MCF 10A (cell line): Measurements from ENCODE around the gene NSUN4. TPM values are rescaled to one million over a fixed set of nuclear protein-coding genes. Genes with fewer than 3 reads are reported as not detected.
"Not testable (repeated sequence)": the region's sequence is repeated elsewhere in the genome, so short reads cannot be mapped to it uniquely, and the experiment has no call there.

Experiments
- BruUV-seq: library from RNA; stranded (reverse); fragments of 400-500 nt; replicated peaks from 2 replicates; lab custom pipeline; 2021; lab: Mats Ljungman, UMichigan
- CTCF ChIA-PET: fragments of 300-600 bp; sonication (Branson Sonifier 250); formaldehyde crosslinking; extraction: SDS; loops from one replicate; lab custom pipeline; 2021; ENCODE audit warnings: antibody characterized with exemption, inconsistent platforms; lab: Yijun Ruan, JAX
- POLR2A ChIA-PET: fragments of 300-600, 350-650 bp; sonication (Branson Sonifier 250); formaldehyde crosslinking; extraction: SDS; loops from one replicate; lab custom pipeline; 2020; ENCODE audit warnings: antibody characterized with exemption, inconsistent platforms; lab: Yijun Ruan, JAX
- DNase-seq: peaks from one replicate; pipeline ENCODE4 v3.0.0-alpha.2; 2018; ENCODE audit not compliant: unreplicated experiment
- H3K27ac Mint-ChIP-seq: one replicate; pipeline ENCODE4 v1.8.0; 2022; ENCODE audit warnings: mild to moderate bottlenecking, low read depth, mixed read lengths; ENCODE audit not compliant: unreplicated experiment
- H3K27me3 Mint-ChIP-seq: one replicate; pipeline ENCODE4 v1.8.0; 2022; ENCODE audit warnings: mixed read lengths; ENCODE audit not compliant: insufficient read depth, unreplicated experiment
- H3K36me3 Mint-ChIP-seq: one replicate; pipeline ENCODE4 v1.8.0; 2022; ENCODE audit warnings: mild to moderate bottlenecking, moderate library complexity, mixed read lengths; ENCODE audit not compliant: insufficient read depth, unreplicated experiment
- H3K4me1 Mint-ChIP-seq: one replicate; pipeline ENCODE4 v1.8.0; 2022; ENCODE audit warnings: mixed read lengths; ENCODE audit not compliant: insufficient read depth, unreplicated experiment
- H3K4me3 Mint-ChIP-seq: one replicate; pipeline ENCODE4 v1.8.0; 2022; ENCODE audit warnings: mild to moderate bottlenecking, moderate library complexity, mixed read lengths; ENCODE audit not compliant: unreplicated experiment
- H3K9me3 Mint-ChIP-seq: one replicate; pipeline ENCODE4 v1.8.0; 2022; ENCODE audit warnings: mixed read lengths; ENCODE audit not compliant: unreplicated experiment
- CTCF ChIP-seq: fragments of 200-600 bp; IDR thresholded peaks from one replicate; pipeline ENCODE4 v1.8.0; 2022; ENCODE audit warnings: antibody characterized with exemption, mild to moderate bottlenecking; ENCODE audit not compliant: unreplicated experiment
- intact Hi-C: fragments of 100-400 bp; cut with micrococcal nuclease; formaldehyde crosslinking; loops from 2 replicates; pipeline ENCODE4 v1.14.1; 2022
- total RNA-seq: library from RNA; stranded (reverse); gene quantifications from 2 replicates; pipeline ENCODE4 v1.2.3, GENCODE V29; 2022

NSUN4 gene
- total RNA-seq, 1 experiment from 2014 or later = 28.4 TPM

DNA sequence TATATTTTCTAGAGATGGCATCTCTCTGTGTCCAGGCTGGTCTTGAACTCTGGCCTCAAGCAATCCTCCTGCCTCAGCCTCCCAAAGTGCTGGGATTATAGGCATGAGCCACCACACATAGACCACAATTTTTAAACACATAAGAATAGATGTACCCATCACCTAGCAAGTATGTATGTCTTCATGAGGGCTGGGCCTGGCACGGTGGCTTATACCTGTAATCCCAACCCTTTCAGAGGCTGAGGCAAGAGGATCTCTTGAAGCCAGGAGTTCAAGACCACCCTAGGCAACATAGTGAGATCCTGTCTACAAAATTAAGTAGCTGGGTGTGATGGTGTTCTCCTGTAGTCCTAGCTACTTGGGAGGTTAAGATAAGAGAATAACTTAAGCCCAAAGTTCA, 23.3 kb upstream of the NSUN4 start:
- H3K4me1 Mint-ChIP-seq = peaks cover 5% of the 10 kb centered on the region
- H3K4me3 Mint-ChIP-seq = no peak overlapping the region
- intact Hi-C loops = no loop called here
- no peak for DNase-seq
- no TSS peak for BruUV-seq
- POLR2A ChIA-PET = interaction anchor here (1.0 to 1.8 kb wide), 4 partner anchors 9 to 23 kb away, joined by 3 to 7 read pairs (median 5); partner anchors contain the start of genes LRRC41, NSUN4 and UQCRH
- no peak for TF ChIP-seq CTCF
- peaks cover 53% of the 10 kb centered on the region for H3K36me3 Mint-ChIP-seq
- no peak overlapping the region for H3K27ac Mint-ChIP-seq
- H3K9me3 Mint-ChIP-seq = no peaks in the 10 kb centered on the region
- H3K27me3 Mint-ChIP-seq = no peaks in the 10 kb centered on the region
- CTCF ChIA-PET = no interaction called here

DNA sequence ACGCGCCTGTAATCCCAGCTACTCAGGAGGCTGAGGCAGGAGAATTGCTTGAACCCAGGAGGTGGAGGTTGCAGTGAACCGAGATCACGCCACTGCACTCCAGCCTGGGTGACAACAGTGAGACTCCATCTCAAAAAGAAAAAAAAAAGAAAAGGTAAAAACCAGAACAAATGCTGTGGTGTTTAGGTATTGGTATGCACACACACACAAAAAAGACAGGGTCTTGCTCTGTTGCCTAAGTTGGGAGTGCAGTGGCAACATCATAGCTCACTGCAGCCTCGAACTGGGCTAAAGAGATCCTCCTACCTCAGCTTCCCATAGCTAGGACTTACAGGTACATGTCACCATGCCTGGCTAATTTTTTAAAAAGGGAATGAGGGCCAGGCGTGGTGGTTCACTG, 21.3 kb upstream of the NSUN4 start:
- H3K9me3 Mint-ChIP-seq, BruUV-seq, H3K4me3 Mint-ChIP-seq, H3K27ac Mint-ChIP-seq, H3K27me3 Mint-ChIP-seq, DNase-seq, intact Hi-C loops, H3K4me1 Mint-ChIP-seq: not testable (repeated sequence)
- ChIA-PET CTCF (interaction anchor here (0.7 kb wide), 1 partner anchor 145 kb away, joined by 3 read pairs; no protein-coding TSS in a partner anchor), POLR2A (interaction anchor here (1.2 kb wide), 1 partner anchor 26 kb away, joined by 3 read pairs; no protein-coding TSS in a partner anchor)
- peaks cover 33% of the 10 kb centered on the region for H3K36me3 Mint-ChIP-seq

DNA sequence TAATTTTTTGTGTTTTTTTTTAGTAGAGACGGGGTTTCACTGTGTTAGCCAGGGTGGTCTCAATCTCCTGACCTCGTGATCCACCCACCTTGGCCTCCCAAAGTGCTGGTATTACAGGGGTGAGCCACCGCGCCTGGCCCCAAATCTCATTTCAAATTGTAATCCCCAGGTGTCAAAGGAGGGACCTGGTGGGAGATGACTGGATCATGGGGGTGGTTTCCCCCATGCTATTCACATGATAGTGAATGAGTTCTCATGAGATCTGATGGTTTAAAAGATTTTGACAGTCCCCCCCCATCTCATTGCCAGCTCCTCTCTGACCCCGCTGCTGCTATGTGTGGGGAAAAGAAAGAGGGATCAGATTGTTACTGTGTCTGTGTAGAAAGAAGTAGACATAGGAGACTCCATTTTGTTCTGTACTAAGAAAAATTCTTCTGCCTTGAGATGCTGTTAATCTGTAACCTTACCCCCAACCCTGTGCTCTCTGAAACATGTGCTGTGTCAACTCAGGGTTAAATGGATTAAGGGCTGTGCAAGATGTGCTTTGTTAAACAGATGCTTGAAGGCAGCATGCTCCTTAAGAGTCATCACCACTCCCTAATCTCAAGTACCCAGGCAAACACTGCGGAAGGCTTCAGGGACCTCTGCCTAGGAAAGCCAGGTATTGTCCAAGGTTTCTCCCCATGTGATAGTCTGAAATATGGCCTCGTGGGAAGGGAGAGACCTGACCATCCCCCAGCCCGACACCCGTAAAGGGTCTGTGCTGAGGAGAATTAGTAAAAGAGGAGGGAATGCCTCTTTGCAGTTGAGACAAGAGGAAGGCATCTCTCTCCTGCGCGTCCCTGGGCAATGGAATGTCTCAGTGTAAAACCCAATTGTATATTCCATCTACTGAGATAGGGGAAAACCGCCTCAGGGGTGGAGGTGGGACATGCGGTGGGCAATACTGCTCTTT, 20.4 kb upstream of the NSUN4 start:
- DNase-seq, BruUV-seq, intact Hi-C loops, H3K27me3 Mint-ChIP-seq, H3K9me3 Mint-ChIP-seq, H3K4me1 Mint-ChIP-seq, H3K27ac Mint-ChIP-seq, H3K4me3 Mint-ChIP-seq, CTCF ChIA-PET: not testable (repeated sequence)
- peaks cover 24% of the 10 kb centered on the region for H3K36me3 Mint-ChIP-seq
- POLR2A ChIA-PET = interaction anchor here (1.2 kb wide), 1 partner anchor 25 kb away, joined by 3 read pairs; no protein-coding TSS in a partner anchor

GRCh38 chr1:46322191-46322590, 18.4 kb upstream of the NSUN4 start:
- POLR2A ChIA-PET = not testable (repeated sequence)

GRCh38 chr1:46325285-46326076, 15.1 kb upstream of the NSUN4 start:
- H3K27ac Mint-ChIP-seq, BruUV-seq, H3K4me3 Mint-ChIP-seq, H3K9me3 Mint-ChIP-seq, H3K4me1 Mint-ChIP-seq, H3K27me3 Mint-ChIP-seq, DNase-seq, H3K36me3 Mint-ChIP-seq, intact Hi-C loops: not testable (repeated sequence)
- ChIA-PET CTCF (interaction anchor here (1.3 to 1.4 kb wide), 2 partner anchors 10 to 14 kb away, joined by 3 to 4 read pairs; no protein-coding TSS in a partner anchor), POLR2A (interaction anchor here (1.6 kb wide), 1 partner anchor 22 kb away, joined by 7 read pairs; the partner anchor contains the start of genes LRRC41 and UQCRH)

More at GRCh38 chr1:46322191-46322590, 18.4 kb upstream of the NSUN4 start:
- H3K27ac Mint-ChIP-seq, H3K27me3 Mint-ChIP-seq, H3K4me3 Mint-ChIP-seq, H3K36me3 Mint-ChIP-seq, DNase-seq, H3K4me1 Mint-ChIP-seq, intact Hi-C loops, H3K9me3 Mint-ChIP-seq, BruUV-seq: not testable (repeated sequence)
- CTCF ChIA-PET = interaction anchor here (0.6 kb wide), 1 partner anchor 217 kb away, joined by 3 read pairs; no protein-coding TSS in a partner anchor

DNA sequence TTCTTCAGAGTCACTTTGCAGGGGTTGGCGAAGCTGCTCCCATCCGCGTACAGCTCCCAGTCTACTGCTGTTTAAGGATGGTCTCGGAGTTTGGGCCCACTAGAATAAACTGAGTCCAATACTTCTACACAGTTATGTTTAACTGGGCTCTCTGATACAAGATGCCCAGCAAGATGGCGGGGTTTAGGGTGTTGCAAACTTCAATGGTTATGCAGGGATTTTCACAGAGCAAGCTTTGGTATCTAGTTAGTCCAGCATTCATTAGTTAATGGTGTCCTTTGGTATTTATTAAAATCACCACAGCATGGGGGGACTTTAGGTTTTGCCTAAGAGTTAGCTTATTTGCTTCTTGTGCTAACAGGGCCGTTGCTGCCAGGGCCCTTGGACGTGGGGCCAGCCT, 12.4 kb upstream of the NSUN4 start:
- H3K27ac Mint-ChIP-seq = not testable (repeated sequence)
- CTCF ChIA-PET = interaction anchor here (1.2 to 1.6 kb wide), 2 partner anchors 12 to 83 kb away, joined by 5 to 6 read pairs; partner anchors contain the start of gene NSUN4

DNA sequence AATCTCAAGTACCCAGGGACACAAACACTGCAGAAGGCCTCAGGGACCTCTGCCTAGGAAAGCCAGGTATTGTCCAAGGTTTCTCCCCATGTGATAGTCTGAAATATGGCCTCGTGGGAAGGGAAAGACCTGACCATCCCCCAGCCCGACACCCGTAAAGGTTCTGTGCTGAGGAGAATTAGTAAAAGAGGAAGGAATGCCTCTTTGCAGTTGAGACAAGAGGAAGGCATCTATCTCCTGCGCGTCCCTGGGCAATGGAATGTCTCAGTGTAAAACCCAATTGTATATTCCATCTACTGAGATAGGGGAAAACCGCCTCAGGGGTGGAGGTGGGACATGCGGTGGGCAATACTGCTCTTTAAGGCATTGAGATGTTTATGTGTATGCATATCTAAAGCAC, 10.8 kb upstream of the NSUN4 start:
- H3K27me3 Mint-ChIP-seq, intact Hi-C loops, H3K36me3 Mint-ChIP-seq, H3K9me3 Mint-ChIP-seq, H3K4me3 Mint-ChIP-seq, CTCF ChIA-PET, H3K27ac Mint-ChIP-seq, BruUV-seq, POLR2A ChIA-PET, H3K4me1 Mint-ChIP-seq, DNase-seq: not testable (repeated sequence)

More for the DNA sequence above, 12.4 kb upstream of the NSUN4 start:
- H3K4me1 Mint-ChIP-seq, H3K27me3 Mint-ChIP-seq, BruUV-seq, H3K36me3 Mint-ChIP-seq, intact Hi-C loops, DNase-seq, H3K4me3 Mint-ChIP-seq, H3K9me3 Mint-ChIP-seq: not testable (repeated sequence)
- POLR2A ChIA-PET = interaction anchor here (1.2 kb wide), 1 partner anchor 11 kb away, joined by 3 read pairs; no protein-coding TSS in a partner anchor
